Neural cell (in vitro differentiated cells): Measurements from ENCODE around the gene EXD2. TPM values are rescaled to one million over a fixed set of nuclear protein-coding genes. Genes with fewer than 3 reads are reported as not detected.

ENCODE experiments used
- H2AFZ ChIP-seq: fragments of 200-600, 300-800 bp; sonication (generic), shearing (Covaris generic); 2 replicates; pipeline ENCODE4 v1.6.0; 2014; ENCODE audit warnings: low read depth, mild to moderate bottlenecking, antibody characterized with exemption, low read length, moderate library complexity
- H3F3A ChIP-seq: fragments of 200-600 bp; shearing (Covaris generic); 2 replicates; pipeline ENCODE4 v1.6.1; 2016; ENCODE audit warnings: mild to moderate bottlenecking, moderate library complexity, mixed read lengths, antibody characterized with exemption, low read length; ENCODE audit not compliant: insufficient read depth, poor library complexity, severe bottlenecking
- H3K27ac ChIP-seq: fragments of 200-600, 300-800 bp; sonication (generic), shearing (Covaris generic); 2 replicates; pipeline ENCODE4 v1.5.1; 2014; ENCODE audit warnings: mild to moderate bottlenecking, low read length, moderate library complexity
- H3K27me3 ChIP-seq: fragments of 300-800, 200-600 bp; sonication (generic), shearing (Covaris generic); 2 replicates; pipeline ENCODE4 v1.6.0; 2014; ENCODE audit warnings: mild to moderate bottlenecking, low read depth, low read length, moderate library complexity; ENCODE audit not compliant: insufficient read depth
- H3K36me3 ChIP-seq: fragments of 300-800, 200-600 bp; sonication (generic), shearing (Covaris generic); 2 replicates; pipeline ENCODE4 v1.5.1; 2014; ENCODE audit warnings: mild to moderate bottlenecking, antibody characterized with exemption, low read length, moderate library complexity; ENCODE audit not compliant: insufficient read depth
- H3K4me2 ChIP-seq: fragments of 300-800, 200-600 bp; sonication (generic), shearing (Covaris generic); 2 replicates; pipeline ENCODE4 v1.6.0; 2014; ENCODE audit warnings: mild to moderate bottlenecking, low read length
- H3K4me3 ChIP-seq: fragments of 300-800, 200-600 bp; sonication (generic), shearing (Covaris generic); 2 replicates; pipeline ENCODE4 v1.5.1; 2014; ENCODE audit warnings: mild to moderate bottlenecking, low read length, moderate library complexity
- H3K79me2 ChIP-seq: fragments of 200-600 bp; shearing (Covaris generic); replicated peaks from 2 replicates; pipeline ENCODE4 v1.6.0; 2014; ENCODE audit warnings: mild to moderate bottlenecking, low read length, moderate library complexity; ENCODE audit not compliant: insufficient read depth
- H3K9ac ChIP-seq: fragments of 300-800, 200-600 bp; sonication (generic), shearing (Covaris generic); 2 replicates; pipeline ENCODE4 v1.6.1; 2016; ENCODE audit warnings: mild to moderate bottlenecking, low read length, mixed read lengths
- H3K9me2 ChIP-seq: fragments of 200-600 bp; shearing (Covaris generic); 2 replicates; pipeline ENCODE4 v1.6.1; 2016; ENCODE audit warnings: mild to moderate bottlenecking, low read length, mixed read lengths; ENCODE audit not compliant: insufficient read depth
- H3K9me3 ChIP-seq: fragments of 200-600, 300-800 bp; sonication (generic), shearing (Covaris generic); 2 replicates; pipeline ENCODE4 v1.6.1; 2016; ENCODE audit warnings: mild to moderate bottlenecking, mixed run types, low read length, moderate library complexity, mixed read lengths
- H4K20me1 ChIP-seq: fragments of 200-600 bp; shearing (Covaris generic); 2 replicates; pipeline ENCODE4 v1.6.1; 2016; ENCODE audit warnings: mild to moderate bottlenecking, mixed run types; ENCODE audit not compliant: insufficient read depth
- EP300 ChIP-seq: fragments of 450-650 bp; conservative IDR thresholded peaks from 2 replicates; pipeline ENCODE4 v1.6.1; 2014; ENCODE audit warnings: antibody characterized with exemption, mild to moderate bottlenecking, moderate library complexity; ENCODE audit not compliant: poor library complexity, severe bottlenecking
- EZH2 ChIP-seq: fragments of 200-600, 300-800 bp; shearing (Covaris generic), sonication (generic); IDR thresholded peaks from 2 replicates; pipeline ENCODE4 v1.6.1; 2014; ENCODE audit warnings: antibody characterized with exemption, low read length, borderline replicate concordance, mild to moderate bottlenecking; ENCODE audit not compliant: insufficient read depth, poor library complexity, severe bottlenecking
- MXI1 ChIP-seq: fragments of 450-650 bp; conservative IDR thresholded peaks from 2 replicates; pipeline ENCODE4 v1.6.1; 2014; ENCODE audit warnings: antibody characterized with exemption, mild to moderate bottlenecking; ENCODE audit not compliant: poor library complexity, severe bottlenecking
- POLR2AphosphoS5 ChIP-seq: IDR thresholded peaks from 2 replicates; pipeline ENCODE4 v1.6.1; 2012
- RAD21 ChIP-seq: fragments of 450-650 bp; conservative IDR thresholded peaks from 2 replicates; pipeline ENCODE4 v1.6.1; 2014; ENCODE audit warnings: antibody characterized with exemption, mild to moderate bottlenecking, moderate library complexity
- SMC3 ChIP-seq: fragments of 450-650 bp; conservative IDR thresholded peaks from 2 replicates; pipeline ENCODE4 v1.6.1; 2014; ENCODE audit warnings: antibody characterized with exemption, mild to moderate bottlenecking, moderate library complexity; ENCODE audit not compliant: poor library complexity
- TAF1 ChIP-seq: IDR thresholded peaks from 2 replicates; pipeline ENCODE4 v1.6.1; 2012; ENCODE audit warnings: low read depth
- polyA plus RNA-seq: library from polyadenylated mRNA; depleted of rRNA; stranded (reverse); fragments of >200 nt; gene quantifications from 2 replicates; pipeline ENCODE4 v1.2.3, GENCODE V29; 2014
- TF ChIP-seq, protein P1 (sequence below): fragments of 450-650 bp; IDR thresholded peaks from 2 replicates; pipeline ENCODE4 v1.5.1; 2014; ENCODE audit warnings: antibody characterized with exemption, mild to moderate bottlenecking, moderate library complexity; ENCODE audit not compliant: poor library complexity, severe bottlenecking
- TF ChIP-seq, protein P2 (sequence below): IDR thresholded peaks from 2 replicates; pipeline ENCODE4 v1.6.1; 2012; ENCODE audit warnings: borderline replicate concordance

Gene EXD2
- polyA plus RNA-seq, 1 donor from 2014 or later = 43.3 TPM

DNA sequence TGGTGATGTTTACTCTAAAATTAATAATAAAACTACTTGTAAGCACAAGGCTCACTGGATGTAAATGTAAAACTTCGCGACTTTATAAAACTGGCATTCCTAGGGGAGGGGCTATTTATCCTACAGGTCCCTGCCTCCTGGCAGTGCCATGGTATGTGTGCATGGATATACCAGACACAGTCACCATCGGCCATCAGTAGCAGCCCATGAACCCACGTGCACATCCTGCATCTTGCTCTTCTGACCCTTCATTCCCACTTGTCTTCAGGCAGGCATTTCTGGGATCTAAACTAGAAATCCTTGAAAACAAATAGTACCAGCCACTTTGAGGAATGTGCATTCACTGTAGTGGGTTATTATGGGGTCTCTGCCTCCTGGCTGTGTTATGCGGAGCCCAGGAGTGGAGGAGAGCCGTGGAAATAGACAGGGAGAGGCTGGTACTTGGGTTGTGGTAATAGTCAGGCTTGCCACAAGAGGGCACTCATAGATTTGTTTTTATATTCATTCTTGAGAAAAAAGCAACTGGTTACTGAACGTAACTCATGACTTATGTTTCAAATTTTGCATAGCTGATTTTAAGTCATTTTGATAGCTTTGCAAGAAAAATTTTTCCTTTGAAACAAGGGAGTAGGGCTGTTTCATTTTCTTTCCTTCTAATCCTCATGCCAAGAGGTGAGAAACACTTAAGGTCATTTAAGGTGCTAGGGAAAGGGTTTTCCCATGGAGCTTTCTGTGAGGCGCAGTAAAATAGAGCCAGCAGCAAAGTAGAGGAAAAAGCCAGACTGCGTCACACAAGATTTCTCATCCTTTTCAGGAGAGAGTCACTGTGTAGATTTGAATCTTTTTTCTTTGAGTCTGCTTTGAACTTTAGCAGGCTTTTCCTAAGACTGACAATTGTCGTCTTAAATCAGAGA lies 51.3 kb downstream of the EXD2 start:
- Histone ChIP-seq H3K4me2 (no peak overlapping the region), H3K9me2 (no peaks in the 10 kb centered on the region), H3F3A (no peaks in the 10 kb centered on the region), H2AFZ (no peak overlapping the region), H3K36me3 (peaks cover 11% of the 10 kb centered on the region), H3K27me3 (no peaks in the 10 kb centered on the region), H3K9me3 (no peaks in the 10 kb centered on the region), H3K27ac (no peak overlapping the region), H3K79me2 (no peaks in the 10 kb centered on the region), H3K9ac (no peak overlapping the region), H4K20me1 (no peaks in the 10 kb centered on the region), H3K4me3 (no peak overlapping the region)
- TF ChIP-seq SMC3 (peak; percentile 91), RAD21 (peak; percentile 87), EZH2 (no peak)
- TF ChIP-seq, protein P1, sequence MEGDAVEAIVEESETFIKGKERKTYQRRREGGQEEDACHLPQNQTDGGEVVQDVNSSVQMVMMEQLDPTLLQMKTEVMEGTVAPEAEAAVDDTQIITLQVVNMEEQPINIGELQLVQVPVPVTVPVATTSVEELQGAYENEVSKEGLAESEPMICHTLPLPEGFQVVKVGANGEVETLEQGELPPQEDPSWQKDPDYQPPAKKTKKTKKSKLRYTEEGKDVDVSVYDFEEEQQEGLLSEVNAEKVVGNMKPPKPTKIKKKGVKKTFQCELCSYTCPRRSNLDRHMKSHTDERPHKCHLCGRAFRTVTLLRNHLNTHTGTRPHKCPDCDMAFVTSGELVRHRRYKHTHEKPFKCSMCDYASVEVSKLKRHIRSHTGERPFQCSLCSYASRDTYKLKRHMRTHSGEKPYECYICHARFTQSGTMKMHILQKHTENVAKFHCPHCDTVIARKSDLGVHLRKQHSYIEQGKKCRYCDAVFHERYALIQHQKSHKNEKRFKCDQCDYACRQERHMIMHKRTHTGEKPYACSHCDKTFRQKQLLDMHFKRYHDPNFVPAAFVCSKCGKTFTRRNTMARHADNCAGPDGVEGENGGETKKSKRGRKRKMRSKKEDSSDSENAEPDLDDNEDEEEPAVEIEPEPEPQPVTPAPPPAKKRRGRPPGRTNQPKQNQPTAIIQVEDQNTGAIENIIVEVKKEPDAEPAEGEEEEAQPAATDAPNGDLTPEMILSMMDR = peak; percentile 87

DNA sequence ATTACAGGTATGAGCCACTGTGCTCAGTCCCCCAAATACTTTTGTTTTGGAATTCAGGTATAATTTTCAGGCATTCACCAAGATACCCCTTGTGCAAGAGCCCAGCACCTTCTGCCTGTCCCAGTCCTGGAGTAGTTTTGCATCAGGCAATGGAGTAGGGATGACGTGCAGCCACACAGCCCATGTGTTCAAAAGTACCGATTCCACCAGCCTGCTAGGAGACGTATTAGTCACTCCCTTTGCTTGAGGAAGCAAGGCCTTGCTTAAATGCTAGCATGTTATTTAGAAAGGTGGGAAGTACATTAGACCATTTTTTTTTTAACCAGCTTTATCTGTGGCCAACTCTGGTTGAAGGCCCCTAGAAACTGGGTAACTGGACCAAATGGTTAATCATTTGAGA lies 53.6 kb downstream of the EXD2 start:
- H3K9ac ChIP-seq = no peak overlapping the region
- H3F3A ChIP-seq = no peaks in the 10 kb centered on the region
- no peaks in the 10 kb centered on the region for H4K20me1 ChIP-seq
- no peaks in the 10 kb centered on the region for H3K9me3 ChIP-seq
- no peak overlapping the region for H3K27ac ChIP-seq
- H2AFZ ChIP-seq = no peak overlapping the region
- TF ChIP-seq, protein P1 = no peak
- TF ChIP-seq POLR2AphosphoS5 (no peak), EZH2 (no peak), EP300 (no peak), RAD21 (no peak), SMC3 (no peak), MXI1 (no peak), TAF1 (no peak)
- TF ChIP-seq, protein P2, sequence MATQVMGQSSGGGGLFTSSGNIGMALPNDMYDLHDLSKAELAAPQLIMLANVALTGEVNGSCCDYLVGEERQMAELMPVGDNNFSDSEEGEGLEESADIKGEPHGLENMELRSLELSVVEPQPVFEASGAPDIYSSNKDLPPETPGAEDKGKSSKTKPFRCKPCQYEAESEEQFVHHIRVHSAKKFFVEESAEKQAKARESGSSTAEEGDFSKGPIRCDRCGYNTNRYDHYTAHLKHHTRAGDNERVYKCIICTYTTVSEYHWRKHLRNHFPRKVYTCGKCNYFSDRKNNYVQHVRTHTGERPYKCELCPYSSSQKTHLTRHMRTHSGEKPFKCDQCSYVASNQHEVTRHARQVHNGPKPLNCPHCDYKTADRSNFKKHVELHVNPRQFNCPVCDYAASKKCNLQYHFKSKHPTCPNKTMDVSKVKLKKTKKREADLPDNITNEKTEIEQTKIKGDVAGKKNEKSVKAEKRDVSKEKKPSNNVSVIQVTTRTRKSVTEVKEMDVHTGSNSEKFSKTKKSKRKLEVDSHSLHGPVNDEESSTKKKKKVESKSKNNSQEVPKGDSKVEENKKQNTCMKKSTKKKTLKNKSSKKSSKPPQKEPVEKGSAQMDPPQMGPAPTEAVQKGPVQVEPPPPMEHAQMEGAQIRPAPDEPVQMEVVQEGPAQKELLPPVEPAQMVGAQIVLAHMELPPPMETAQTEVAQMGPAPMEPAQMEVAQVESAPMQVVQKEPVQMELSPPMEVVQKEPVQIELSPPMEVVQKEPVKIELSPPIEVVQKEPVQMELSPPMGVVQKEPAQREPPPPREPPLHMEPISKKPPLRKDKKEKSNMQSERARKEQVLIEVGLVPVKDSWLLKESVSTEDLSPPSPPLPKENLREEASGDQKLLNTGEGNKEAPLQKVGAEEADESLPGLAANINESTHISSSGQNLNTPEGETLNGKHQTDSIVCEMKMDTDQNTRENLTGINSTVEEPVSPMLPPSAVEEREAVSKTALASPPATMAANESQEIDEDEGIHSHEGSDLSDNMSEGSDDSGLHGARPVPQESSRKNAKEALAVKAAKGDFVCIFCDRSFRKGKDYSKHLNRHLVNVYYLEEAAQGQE = no peak
- no peaks in the 10 kb centered on the region for H3K79me2 ChIP-seq
- H3K4me3 ChIP-seq = no peak overlapping the region
- no peaks in the 10 kb centered on the region for H3K27me3 ChIP-seq
- no peaks in the 10 kb centered on the region for H3K9me2 ChIP-seq
- H3K36me3 ChIP-seq = no peaks in the 10 kb centered on the region
- no peak overlapping the region for H3K4me2 ChIP-seq
